ENCODE results near the gene PHB1. TPM values are rescaled to one million over a fixed set of nuclear protein-coding genes. Genes with fewer than 3 reads are reported as not detected.

Gene PHB1
- total RNA-seq, 1 experiment from 2014 or later, result 325 TPM

- Histone ChIP-seq H2BK12ac (ENCODE audit: insufficient read length, low read depth, low read length) (no peak overlapping the region), H3K4ac (ENCODE audit: low read depth, low read length) (no peak overlapping the region), H4K20me1 (ENCODE audit: control insufficient read depth, insufficient read depth, insufficient read length) (no peaks in the 10 kb centered on the region), H2BK120ac (ENCODE audit: low read depth, low read length, poor library complexity, severe bottlenecking) (no peak overlapping the region), H3K23me2 (ENCODE audit: insufficient read length, low read depth, low read length, poor library complexity, severe bottlenecking) (no peaks in the 10 kb centered on the region), H3K9ac (ENCODE audit: extremely low read depth, insufficient read length, low read length) (no peak overlapping the region), H4K8ac (replicated peaks; ENCODE audit: insufficient read length, low read depth, low read length) (no peak overlapping the region), H4K91ac (ENCODE audit: insufficient read length, low read depth, low read length) (no peak overlapping the region), H2BK15ac (ENCODE audit: low read depth, low read length) (no peak overlapping the region), H3K4me2 (ENCODE audit: insufficient read depth, insufficient read length, low read length) (no peak overlapping the region), H4K5ac (ENCODE audit: insufficient read length, low read depth, low read length) (no peak overlapping the region), H3K56ac (ENCODE audit: insufficient read length, low read depth, low read length) (no peak overlapping the region), H3T11ph (ENCODE audit: low read length) (no peak overlapping the region), H3K79me1 (ENCODE audit: insufficient read depth, low read depth, low read length, poor library complexity, severe bottlenecking) (no peaks in the 10 kb centered on the region), H2BK5ac (ENCODE audit: insufficient read length, low read length) (no peak overlapping the region), H3K27ac (ENCODE audit: insufficient read length, low read depth, low read length) (no peak overlapping the region), H2AK5ac (ENCODE audit: insufficient read length, low read length) (no peak overlapping the region), H2AFZ (ENCODE audit: low read length) (no peak overlapping the region), H2BK20ac (ENCODE audit: low read depth, low read length, poor library complexity, severe bottlenecking) (no peak overlapping the region), H3K4me1 (ENCODE audit: insufficient read depth, low read length) (no peaks in the 10 kb centered on the region), H3K9me3 (ENCODE audit: control insufficient read depth, low read depth, low read length) (no peaks in the 10 kb centered on the region), H3K14ac (ENCODE audit: insufficient read depth, low read length) (no peak overlapping the region), H3K23ac (ENCODE audit: insufficient read length, low read depth, low read length) (no peak overlapping the region), H3K18ac (ENCODE audit: insufficient read length, low read depth, low read length) (no peak overlapping the region), H3K79me2 (ENCODE audit: insufficient read depth, low read length) (no peaks in the 10 kb centered on the region), H3K27me3 (ENCODE audit: insufficient read depth, low read length) (no peaks in the 10 kb centered on the region)
- H3K36me3 Mint-ChIP-seq (ENCODE audit: insufficient read depth in 1 of 3, low read depth in 3 of 3), result no peaks in the 10 kb centered on the region
- DNase-seq, result no peak
- H3K4me3 Mint-ChIP-seq, result no peak overlapping the region
- peaks cover 13% of the 10 kb centered on the region for H3K27me3 Mint-ChIP-seq (ENCODE audit: low read depth)
- TF ChIP-seq, protein P1, sequence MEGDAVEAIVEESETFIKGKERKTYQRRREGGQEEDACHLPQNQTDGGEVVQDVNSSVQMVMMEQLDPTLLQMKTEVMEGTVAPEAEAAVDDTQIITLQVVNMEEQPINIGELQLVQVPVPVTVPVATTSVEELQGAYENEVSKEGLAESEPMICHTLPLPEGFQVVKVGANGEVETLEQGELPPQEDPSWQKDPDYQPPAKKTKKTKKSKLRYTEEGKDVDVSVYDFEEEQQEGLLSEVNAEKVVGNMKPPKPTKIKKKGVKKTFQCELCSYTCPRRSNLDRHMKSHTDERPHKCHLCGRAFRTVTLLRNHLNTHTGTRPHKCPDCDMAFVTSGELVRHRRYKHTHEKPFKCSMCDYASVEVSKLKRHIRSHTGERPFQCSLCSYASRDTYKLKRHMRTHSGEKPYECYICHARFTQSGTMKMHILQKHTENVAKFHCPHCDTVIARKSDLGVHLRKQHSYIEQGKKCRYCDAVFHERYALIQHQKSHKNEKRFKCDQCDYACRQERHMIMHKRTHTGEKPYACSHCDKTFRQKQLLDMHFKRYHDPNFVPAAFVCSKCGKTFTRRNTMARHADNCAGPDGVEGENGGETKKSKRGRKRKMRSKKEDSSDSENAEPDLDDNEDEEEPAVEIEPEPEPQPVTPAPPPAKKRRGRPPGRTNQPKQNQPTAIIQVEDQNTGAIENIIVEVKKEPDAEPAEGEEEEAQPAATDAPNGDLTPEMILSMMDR (conservative IDR thresholded peaks at IDR 0.05), result 0 out of 3 replicates have a peak, but pooled peaks have one; percentile 19
- H3K4me1 Mint-ChIP-seq, result peaks cover 8 to 11% of the 10 kb centered on the region in 2 experiments; a peak in 3 of 4 replicates
- no CpG with 5 or more reads among the region's 9 CpGs for WGBS (ENCODE audit: extremely low coverage, insufficient read length, low lambda C conversion rate)
- H3K9me3 Mint-ChIP-seq, result no peaks in the 10 kb centered on the region
- H3K27ac Mint-ChIP-seq, result peak overlapping the region in 2 of 3 experiments; percentile 28 to 31; a peak in 1 of 7 replicates
Measured at GRCh38 chr17:49447628-49448302, 33.1 kb upstream of the PHB1 start.

All from H9 (cell line).